WTC11 (cell line): ENCODE measurements around the gene IGFBP7. TPM values are rescaled to one million over a fixed set of nuclear protein-coding genes. Genes with fewer than 3 reads are reported as not detected.

Experiments used
- ATAC-seq: fragments of 200-7000 bp; cut with Tn5 transposase; 2 replicates; pipeline ENCODE4 v1.10.0; 2021; ENCODE audit warnings: mild to moderate bottlenecking, moderate library complexity
- CTCF ChIA-PET: fragments of 300-600 bp; sonication (Branson Sonifier 250); formaldehyde crosslinking; loops from one replicate; lab custom pipeline; 2021; ENCODE audit warnings: antibody characterized with exemption; lab: Charles Lee
- POLR2A ChIA-PET: fragments of 350-600 bp; sonication (Branson Sonifier 250); formaldehyde crosslinking; loops from one replicate; lab custom pipeline; 2021; ENCODE audit warnings: antibody characterized with exemption; lab: Charles Lee
- DNase-seq: peaks from one replicate; pipeline ENCODE4 v3.0.0; 2021; ENCODE audit warnings: low spot score
- H3K27ac Mint-ChIP-seq: 2 replicates; pipeline ENCODE4 v1.8.0; 2021; ENCODE audit warnings: mixed read lengths
- H3K27me3 Mint-ChIP-seq: 2 replicates; pipeline ENCODE4 v1.8.0; 2021; ENCODE audit warnings: low read depth, mild to moderate bottlenecking, moderate library complexity, mixed read lengths
- H3K36me3 Mint-ChIP-seq: 2 replicates; pipeline ENCODE4 v1.8.0; 2021; ENCODE audit warnings: mixed read lengths
- H3K4me1 Mint-ChIP-seq: 2 replicates; pipeline ENCODE4 v1.8.0; 2022; ENCODE audit warnings: mixed read lengths
- H3K4me3 Mint-ChIP-seq: 2 replicates; pipeline ENCODE4 v1.8.0; 2021; ENCODE audit warnings: mild to moderate bottlenecking, moderate library complexity, mixed read lengths
- H3K9me3 Mint-ChIP-seq: 2 replicates; pipeline ENCODE4 v1.8.0; 2021; ENCODE audit warnings: mixed read lengths
- AFF4 ChIP-seq: sonication (generic); formaldehyde crosslinking; IDR thresholded peaks from 2 replicates; pipeline ENCODE4 v1.8.1; 2023; ENCODE audit warnings: mild to moderate bottlenecking, missing genetic modification reagents, borderline replicate concordance
- ATF1 ChIP-seq: sonication (generic); formaldehyde crosslinking; IDR thresholded peaks from 2 replicates; pipeline ENCODE4 v1.8.1; 2023; ENCODE audit warnings: mild to moderate bottlenecking, moderate library complexity, missing genetic modification reagents
- ATF6 ChIP-seq: sonication (generic); formaldehyde crosslinking; IDR thresholded peaks from 2 replicates; pipeline ENCODE4 v1.8.1; 2023; ENCODE audit warnings: mild to moderate bottlenecking, missing genetic modification reagents
- CBFB ChIP-seq: sonication (generic); formaldehyde crosslinking; IDR thresholded peaks from 2 replicates; pipeline ENCODE4 v1.8.1; 2022; ENCODE audit warnings: mild to moderate bottlenecking, low read depth, missing genetic modification reagents
- CTCF ChIP-seq: fragments of 200-600 bp; IDR thresholded peaks from 2 replicates; pipeline ENCODE4 v1.8.0; 2022; ENCODE audit warnings: antibody characterized with exemption
- E2F4 ChIP-seq: sonication (generic); formaldehyde crosslinking; IDR thresholded peaks from 2 replicates; pipeline ENCODE4 v1.8.1; 2022; ENCODE audit warnings: low read depth, mild to moderate bottlenecking, moderate library complexity, missing genetic modification reagents, borderline replicate concordance
- FOXK1 ChIP-seq: sonication (generic); formaldehyde crosslinking; IDR thresholded peaks from 2 replicates; pipeline ENCODE4 v1.8.0; 2022; ENCODE audit warnings: mild to moderate bottlenecking, moderate library complexity, missing genetic modification reagents
- FOXP4 ChIP-seq: sonication (generic); formaldehyde crosslinking; IDR thresholded peaks from 2 replicates; pipeline ENCODE4 v1.8.0; 2022; ENCODE audit warnings: mild to moderate bottlenecking, missing genetic modification reagents
- KAT7 ChIP-seq: sonication (generic); formaldehyde crosslinking; IDR thresholded peaks from 2 replicates; pipeline ENCODE4 v1.8.1; 2023; ENCODE audit warnings: missing genetic modification reagents, mild to moderate bottlenecking, borderline replicate concordance
- MAX ChIP-seq: sonication (generic); formaldehyde crosslinking; IDR thresholded peaks from 2 replicates; pipeline ENCODE4 v1.8.0; 2022; ENCODE audit warnings: mild to moderate bottlenecking, missing genetic modification reagents
- NFATC4 ChIP-seq: fragments of 250-450 bp; sonication (Bioruptor Pico); IDR thresholded peaks from 2 replicates; pipeline ENCODE4 v1.9.0; 2021; ENCODE audit warnings: mild to moderate bottlenecking
- SMAD3 ChIP-seq: sonication (generic); formaldehyde crosslinking; IDR thresholded peaks from 2 replicates; pipeline ENCODE4 v1.8.0; 2022; ENCODE audit warnings: missing genetic modification reagents, mild to moderate bottlenecking, borderline replicate concordance
- USF2 ChIP-seq: sonication (generic); formaldehyde crosslinking; IDR thresholded peaks from 2 replicates; pipeline ENCODE4 v1.8.1; 2023; ENCODE audit warnings: mild to moderate bottlenecking, missing genetic modification reagents, moderate library complexity
- ZBTB43 ChIP-seq: sonication (generic); formaldehyde crosslinking; IDR thresholded peaks from 2 replicates; pipeline ENCODE4 v1.8.1; 2023; ENCODE audit warnings: mild to moderate bottlenecking, missing genetic modification reagents
- ZNF263 ChIP-seq: sonication (generic); formaldehyde crosslinking; IDR thresholded peaks from 2 replicates; pipeline ENCODE4 v1.8.1; 2022; ENCODE audit warnings: low read depth, mild to moderate bottlenecking, moderate library complexity, missing genetic modification reagents
- ZNF416 ChIP-seq: fragments of 250-450 bp; sonication (Bioruptor Pico); IDR thresholded peaks from 2 replicates; pipeline ENCODE4 v1.9.0; 2021; ENCODE audit warnings: mild to moderate bottlenecking, inconsistent platforms
- total RNA-seq: library from RNA; stranded (reverse); gene quantifications from 3 replicates; pipeline ENCODE4 v1.2.3, GENCODE V29; 2021

IGFBP7 gene
- total RNA-seq, 1 experiment from 2014 or later = 1.4 TPM

- H3K4me1 Mint-ChIP-seq = peaks cover 17% of the 10 kb centered on the region
- CTCF ChIA-PET = no interaction called here
These were observed 44.0 kb upstream of the IGFBP7 start for GRCh38 chr4:57154191-57154590.

GRCh38 chr4:57153207-57153606 is 43.0 kb upstream of the IGFBP7 start:
- no peak overlapping the region for H3K27ac Mint-ChIP-seq
- CTCF ChIA-PET = interaction anchor here (1.1 to 1.5 kb wide), 2 partner anchors 10 to 115 kb away, joined by 4 read pairs; no protein-coding TSS in a partner anchor

More at GRCh38 chr4:57154191-57154590, 44.0 kb upstream of the IGFBP7 start:
- Mint-ChIP-seq H3K36me3 (peaks cover 15% of the 10 kb centered on the region), H3K27ac (no peak overlapping the region), H3K27me3 (peaks cover 15% of the 10 kb centered on the region), H3K9me3 (peaks cover 17% of the 10 kb centered on the region), H3K4me3 (no peak overlapping the region)
- DNase-seq (no peak), ATAC-seq (no peak)
- POLR2A ChIA-PET = no interaction called here
- TF ChIP-seq CTCF (no peak), NFATC4 (CRISPR knock-in tag) (no peak), KAT7 (CRISPR knock-in tag) (no peak), CBFB (CRISPR knock-in tag) (no peak), ZBTB43 (no peak), E2F4 (CRISPR knock-in tag) (no peak), USF2 (no peak)

GRCh38 chr4:57151481-57151880 is 41.3 kb upstream of the IGFBP7 start:
- CTCF ChIA-PET = no interaction called here
- ATAC-seq (no peak), DNase-seq (no peak)
- TF ChIP-seq MAX (CRISPR knock-in tag) (no peak), FOXP4 (CRISPR knock-in tag) (no peak), SMAD3 (no peak), AFF4 (no peak), ZNF416 (CRISPR knock-in tag) (no peak), ZNF263 (CRISPR knock-in tag) (no peak), FOXK1 (CRISPR knock-in tag) (no peak), NFATC4 (CRISPR knock-in tag) (no peak), ATF1 (CRISPR knock-in tag) (no peak)

More at GRCh38 chr4:57153207-57153606, 43.0 kb upstream of the IGFBP7 start:
- peaks cover 17% of the 10 kb centered on the region for H3K4me1 Mint-ChIP-seq
- peaks cover 15% of the 10 kb centered on the region for H3K36me3 Mint-ChIP-seq
- no peak overlapping the region for H3K4me3 Mint-ChIP-seq
- POLR2A ChIA-PET = no interaction called here
- DNase-seq = no peak
- H3K9me3 Mint-ChIP-seq = peaks cover 17% of the 10 kb centered on the region
- TF ChIP-seq ATF6 (CRISPR knock-in tag) = no peak
- no peak for ATAC-seq
- H3K27me3 Mint-ChIP-seq = peaks cover 12% of the 10 kb centered on the region

More at GRCh38 chr4:57151481-57151880, 41.3 kb upstream of the IGFBP7 start:
- H3K4me1 Mint-ChIP-seq = peaks cover 14% of the 10 kb centered on the region
- no peak overlapping the region for H3K27ac Mint-ChIP-seq
- no peak overlapping the region for H3K4me3 Mint-ChIP-seq
- POLR2A ChIA-PET = no interaction called here
- peaks cover 16% of the 10 kb centered on the region for H3K9me3 Mint-ChIP-seq
- peaks cover 11% of the 10 kb centered on the region for H3K27me3 Mint-ChIP-seq
- H3K36me3 Mint-ChIP-seq = peaks cover 15% of the 10 kb centered on the region
